Activated T-helper 9 cell treated with anti-CD3 and anti-CD28 coated beads, Interleukin-2, amount 50 U/mL, for 16 hours (primary cell): ENCODE results near the gene EPB41L4B.

ENCODE experiments used
- DNase-seq: peaks from one replicate; pipeline ENCODE4 v3.0.0-alpha.2; 2020; ENCODE audit warnings: low read depth

The EPB41L4B gene

DNA sequence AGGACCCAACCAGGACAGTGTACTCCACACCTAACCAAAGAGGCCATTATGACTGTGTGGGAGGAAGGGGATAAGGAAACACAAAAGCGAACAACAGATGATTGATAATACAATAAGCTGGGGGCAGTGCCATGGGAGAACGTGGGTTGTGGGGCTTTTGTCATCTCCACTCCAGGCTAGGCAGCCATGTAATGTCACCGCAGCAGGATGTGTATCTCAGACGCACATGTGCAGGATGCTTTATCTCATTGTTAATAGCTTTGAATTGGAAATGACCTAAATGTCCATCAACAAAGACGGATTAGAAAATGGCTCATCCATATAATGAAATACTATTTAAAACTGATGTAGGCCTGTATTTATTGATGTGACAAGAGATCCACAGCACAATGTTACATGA is 51.0 kb downstream of the EPB41L4B start:
- DNase-seq, result no peak

DNA sequence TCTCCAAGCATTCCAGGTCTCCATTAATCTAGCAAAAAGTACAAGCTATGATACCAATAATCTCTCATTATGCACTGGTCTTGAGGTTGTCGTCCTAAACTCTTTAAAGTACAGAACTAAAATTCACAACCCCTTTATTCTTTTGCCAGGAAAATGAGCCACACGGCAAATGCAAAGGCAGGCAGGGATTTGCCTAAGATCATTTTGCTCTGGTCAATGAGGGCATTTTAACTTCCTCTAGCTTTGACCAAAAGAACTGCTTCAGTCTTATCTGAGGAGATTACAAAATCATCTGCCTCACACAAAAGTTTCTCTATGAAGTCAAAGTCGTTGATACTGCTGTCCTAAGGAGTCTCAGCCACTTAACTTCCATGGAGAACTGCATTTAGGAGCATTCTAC is 51.8 kb downstream of the EPB41L4B start:
- DNase-seq, result no peak

DNA sequence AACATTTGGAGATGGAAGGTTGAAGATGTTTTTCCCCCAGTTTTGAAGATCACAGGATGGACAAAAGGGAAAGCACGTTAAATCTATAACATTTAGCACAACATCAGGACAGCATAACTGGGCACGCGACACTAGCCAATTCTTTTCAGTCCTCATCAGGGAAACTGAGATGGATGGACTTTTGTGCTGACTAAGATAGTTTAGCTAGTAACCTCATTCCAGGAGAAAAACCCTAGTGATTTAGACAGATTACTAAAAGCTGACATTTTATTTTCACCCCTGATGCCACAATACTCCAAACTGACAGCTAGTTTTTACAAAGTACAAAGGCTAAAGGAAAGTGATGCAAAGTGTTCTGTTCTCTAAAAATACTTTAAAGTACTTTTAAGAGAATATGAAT is 53.3 kb downstream of the EPB41L4B start:
- no peak for DNase-seq

DNA sequence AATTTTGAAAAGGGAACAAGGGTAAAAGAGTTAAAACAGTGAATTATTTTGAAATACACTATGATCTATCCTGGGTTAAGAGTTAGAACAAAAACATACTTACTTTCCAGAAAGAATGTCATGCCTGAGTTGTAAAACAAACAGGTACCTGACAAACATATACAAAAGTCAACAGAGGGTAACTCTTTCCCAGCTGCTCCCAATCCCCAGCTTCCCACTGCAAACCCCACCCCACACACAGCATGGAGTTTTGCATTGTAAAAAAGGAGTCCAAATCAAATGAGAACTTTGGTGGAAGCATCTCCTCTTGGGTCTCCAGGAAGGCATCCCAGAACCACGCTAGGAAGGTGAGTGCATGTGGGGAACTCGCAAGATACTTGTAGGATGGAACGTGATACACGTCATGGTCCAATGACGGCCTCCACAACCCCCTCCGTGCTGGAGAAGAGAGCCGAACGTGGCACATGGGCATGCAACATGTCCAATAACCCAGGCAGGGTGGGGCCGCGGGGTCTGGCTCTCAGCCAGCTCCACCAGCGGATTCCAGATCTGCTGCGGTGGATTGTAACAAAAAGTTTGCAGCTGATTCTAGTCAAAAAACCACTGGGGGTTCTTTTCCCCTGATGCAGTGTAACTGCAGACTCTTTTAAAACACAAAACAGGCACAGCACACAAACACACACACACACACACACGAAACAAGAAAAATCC is 55.8 kb downstream of the EPB41L4B start:
- DNase-seq, result no peak

DNA sequence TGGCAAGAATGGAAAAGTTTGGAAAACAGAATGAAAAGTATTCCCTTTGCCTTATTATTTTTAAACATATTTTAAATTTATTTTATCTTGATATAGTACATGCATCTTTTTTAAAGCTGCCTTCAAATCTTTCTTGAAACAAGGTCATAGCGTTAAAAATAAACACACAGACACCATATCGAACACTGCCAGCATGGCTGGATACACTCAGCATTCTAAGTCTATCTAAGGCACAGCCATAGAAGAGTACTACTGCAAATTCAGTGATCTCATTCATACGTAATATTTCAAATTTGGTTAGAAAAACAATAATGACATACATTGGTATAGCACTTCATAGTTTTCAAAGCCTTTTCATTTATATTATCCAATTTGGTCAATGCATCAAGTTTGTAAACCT is 57.5 kb downstream of the EPB41L4B start:
- DNase-seq, result no peak

DNA sequence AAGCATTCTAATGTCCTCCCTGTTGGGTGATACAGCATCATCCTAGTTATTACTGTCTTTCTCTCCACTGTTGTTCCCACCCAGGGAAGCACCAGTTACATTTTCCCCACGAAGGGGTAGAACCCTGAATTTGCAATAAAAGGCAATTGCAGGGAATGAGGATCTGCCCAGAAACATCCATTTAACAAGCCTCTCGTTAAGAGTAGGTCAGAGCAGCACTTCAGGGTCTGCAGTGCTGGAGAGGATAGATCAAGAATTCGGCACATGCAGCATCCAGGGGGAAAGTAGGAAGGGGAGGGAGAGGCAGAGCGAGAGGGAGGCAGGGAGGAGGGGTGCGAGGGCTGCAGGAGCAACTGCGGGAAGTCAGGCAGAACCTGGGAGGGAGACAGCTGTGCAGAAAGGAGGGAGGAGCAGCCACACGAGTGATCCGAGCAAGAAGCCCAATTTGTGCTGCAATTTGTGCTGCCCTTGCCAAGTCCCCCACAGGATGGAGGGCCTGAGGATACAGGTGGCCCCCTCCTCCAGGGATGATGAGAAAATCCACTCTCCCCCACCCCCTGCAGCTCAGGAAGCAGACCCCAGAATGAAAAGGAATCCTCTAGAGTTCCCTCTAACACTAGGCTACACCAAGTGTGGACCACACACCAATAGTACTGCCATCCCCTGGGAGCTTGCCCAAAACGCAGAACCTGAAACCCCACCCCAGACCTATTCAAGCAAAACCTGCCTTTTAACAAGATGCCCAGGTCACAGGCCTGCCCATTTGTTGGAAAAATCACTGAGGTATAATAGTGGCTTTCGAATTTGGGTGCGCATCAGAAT is 62.2 kb downstream of the EPB41L4B start:
- DNase-seq, result no peak

DNA sequence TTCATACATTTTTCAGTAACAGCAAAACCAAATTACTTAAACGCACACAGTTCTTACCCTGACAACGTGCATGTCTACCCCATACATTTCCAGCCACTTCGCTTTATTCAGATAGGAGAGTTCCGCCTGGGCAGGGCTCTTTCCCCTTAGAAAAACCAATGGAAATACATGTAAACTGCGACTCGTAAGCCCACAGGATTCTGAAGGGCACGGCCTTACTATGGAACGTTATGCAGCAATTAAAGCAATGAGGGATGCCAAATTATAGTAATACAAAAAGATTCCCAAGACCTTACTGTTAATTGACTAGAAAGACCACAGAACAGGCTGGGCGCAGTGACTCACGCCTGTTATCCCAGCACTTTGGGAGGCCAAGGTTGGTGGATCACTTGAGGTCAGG is 64.5 kb downstream of the EPB41L4B start:
- no peak for DNase-seq

DNA sequence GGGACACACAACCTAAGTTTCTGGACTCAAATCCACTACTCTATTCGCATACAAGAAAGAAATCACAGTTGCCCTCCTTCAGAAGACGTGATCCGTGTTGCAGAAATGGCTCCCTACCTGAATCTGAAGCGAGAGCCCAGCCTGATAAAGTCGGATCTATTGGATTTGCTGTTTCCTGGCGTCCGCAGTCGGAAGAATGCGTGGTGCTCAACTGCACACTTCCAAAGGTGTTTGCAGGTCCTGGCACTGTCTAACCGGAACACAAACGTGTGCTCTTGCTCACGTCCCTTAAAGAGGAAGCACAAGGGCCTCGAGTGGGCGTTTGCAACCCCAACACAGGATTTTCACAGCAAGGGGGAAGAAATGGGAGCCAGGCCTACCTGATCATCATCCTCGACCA is 65.5 kb downstream of the EPB41L4B start:
- no peak for DNase-seq

DNA sequence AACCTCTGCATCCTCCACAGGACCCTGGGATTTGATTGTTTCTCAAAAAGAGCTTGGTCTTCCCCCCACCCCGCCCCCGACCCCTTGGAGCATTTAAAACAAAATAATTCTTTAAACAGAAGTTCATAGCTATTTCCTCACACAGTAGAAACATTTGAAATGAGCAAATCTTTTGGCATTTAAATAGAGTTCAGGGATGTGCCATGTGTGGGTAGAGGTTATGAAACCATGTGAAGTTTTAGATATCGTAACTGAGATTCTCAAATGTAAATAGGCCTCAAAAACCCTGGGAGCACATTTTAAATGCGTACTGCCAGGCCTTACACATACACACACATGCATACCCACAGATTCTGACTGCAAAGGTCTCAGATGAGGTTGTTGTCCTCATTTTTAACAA is 66.5 kb downstream of the EPB41L4B start:
- DNase-seq, result no peak

DNA sequence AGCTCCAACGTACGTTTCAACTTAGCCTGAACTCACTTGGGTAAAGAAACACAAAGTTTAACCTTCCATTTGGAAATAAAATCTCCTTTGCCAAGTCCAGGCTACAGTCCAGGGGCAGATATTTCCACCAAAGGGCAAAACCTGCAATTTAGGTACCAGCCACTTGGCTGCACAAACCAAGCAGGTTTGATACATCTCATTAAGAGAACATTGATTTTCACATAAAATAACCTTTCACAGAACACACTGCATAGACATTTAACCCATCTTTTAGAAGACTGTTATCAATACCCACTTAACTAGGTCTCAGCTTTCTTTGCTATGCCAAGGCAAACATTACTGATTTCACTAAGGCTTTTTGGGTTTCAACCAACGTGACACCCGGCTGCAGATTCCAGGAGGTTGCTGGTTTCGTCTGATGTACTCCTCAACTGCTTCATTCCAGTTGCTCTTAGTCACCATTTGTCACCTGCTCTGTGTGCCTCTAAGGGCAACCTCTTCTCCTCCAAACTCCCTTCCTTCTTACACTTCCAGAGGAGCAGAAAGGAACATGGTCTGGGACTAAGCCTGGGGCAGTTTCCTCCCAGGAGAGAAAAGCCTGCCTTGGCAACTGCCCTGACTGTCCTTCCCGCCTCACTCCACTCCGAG is 67.1 kb downstream of the EPB41L4B start:
- no peak for DNase-seq

DNA sequence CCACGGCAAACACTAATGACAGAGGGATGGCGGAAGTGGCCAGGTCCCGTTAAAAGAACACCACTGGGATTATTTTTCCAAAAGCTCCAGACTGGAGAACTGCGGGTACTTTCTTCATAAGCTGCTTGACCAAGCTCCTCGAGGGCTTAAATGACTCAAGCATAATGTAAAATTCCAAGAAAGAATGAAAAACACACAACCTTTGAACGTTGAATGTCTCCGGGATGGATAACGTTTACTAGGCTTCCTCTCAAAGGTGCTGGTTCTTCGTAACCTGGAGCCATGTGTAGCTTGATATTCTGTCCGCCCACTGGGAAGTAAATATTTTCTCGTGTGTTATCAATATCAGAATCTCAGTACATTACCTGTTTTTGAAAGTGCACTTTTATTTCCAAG is 67.6 kb downstream of the EPB41L4B start:
- no peak for DNase-seq

DNA sequence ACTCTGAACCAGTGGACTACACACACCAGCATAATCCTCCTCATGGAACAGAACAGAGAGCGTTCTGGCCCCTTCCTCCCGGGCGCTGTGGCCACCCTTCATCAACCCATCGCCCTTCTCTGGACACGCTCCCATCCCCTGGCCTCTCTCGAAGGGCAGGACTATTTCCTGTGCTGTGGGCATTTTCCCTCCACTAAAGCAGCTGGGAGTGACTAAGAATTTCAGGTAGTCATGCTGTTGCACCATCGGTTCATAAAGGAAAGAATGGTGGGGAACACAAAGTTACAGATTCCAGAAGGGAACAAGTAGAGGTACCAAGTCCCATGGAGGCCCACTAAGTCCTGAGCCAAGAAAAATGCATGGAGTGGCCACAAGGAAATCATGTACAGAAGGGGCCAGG is 68.6 kb downstream of the EPB41L4B start:
- no peak for DNase-seq

DNA sequence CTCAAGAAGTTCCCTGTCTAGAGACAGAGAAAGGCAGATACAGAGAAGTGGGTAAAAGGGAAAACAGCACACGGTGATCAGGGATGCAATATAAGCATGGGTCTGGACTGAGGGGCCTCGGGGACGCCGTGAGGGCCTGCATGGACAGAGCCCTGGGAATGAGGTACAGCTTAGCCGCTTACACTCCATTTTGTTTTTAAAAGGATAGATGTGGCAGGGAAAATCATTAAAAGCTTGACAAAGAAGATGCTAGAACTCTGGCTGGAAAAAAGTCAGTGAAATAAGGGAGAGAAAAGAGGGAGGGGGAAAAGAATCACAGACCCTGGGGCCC is 69.1 kb downstream of the EPB41L4B start:
- DNase-seq, result no peak

DNA sequence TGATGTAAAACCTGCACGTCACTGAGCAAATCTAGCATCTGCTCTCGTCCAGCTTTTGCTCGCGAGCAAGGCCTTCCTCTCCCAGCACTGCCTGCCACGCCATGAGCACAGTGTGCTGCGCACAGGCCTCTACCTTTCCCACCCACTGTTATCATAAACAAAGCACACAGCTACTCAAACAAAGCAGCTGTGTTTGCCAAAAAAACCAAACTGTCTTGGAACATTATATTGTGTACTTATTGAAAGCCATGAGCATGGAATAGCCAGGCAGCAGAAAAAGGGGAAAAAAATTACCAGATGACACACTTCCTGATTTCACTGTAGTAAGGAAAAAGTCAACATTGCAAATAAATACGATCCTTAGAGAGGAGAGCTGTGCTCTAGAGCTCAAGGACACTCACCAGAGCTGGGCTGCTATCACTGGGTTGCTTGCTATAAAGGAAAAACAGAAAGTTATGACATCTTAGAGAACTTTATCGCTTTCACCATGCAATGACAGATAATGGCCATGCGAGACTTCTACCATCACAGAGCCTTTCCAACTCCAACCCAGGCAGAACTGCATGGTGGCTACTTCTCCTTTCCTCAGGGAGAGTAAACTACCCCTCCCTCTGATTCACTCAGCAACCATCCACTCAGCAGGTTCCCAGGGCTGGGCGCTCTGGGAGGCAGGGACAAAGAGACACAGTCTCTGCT is 69.6 kb downstream of the EPB41L4B start:
- no peak for DNase-seq

DNA sequence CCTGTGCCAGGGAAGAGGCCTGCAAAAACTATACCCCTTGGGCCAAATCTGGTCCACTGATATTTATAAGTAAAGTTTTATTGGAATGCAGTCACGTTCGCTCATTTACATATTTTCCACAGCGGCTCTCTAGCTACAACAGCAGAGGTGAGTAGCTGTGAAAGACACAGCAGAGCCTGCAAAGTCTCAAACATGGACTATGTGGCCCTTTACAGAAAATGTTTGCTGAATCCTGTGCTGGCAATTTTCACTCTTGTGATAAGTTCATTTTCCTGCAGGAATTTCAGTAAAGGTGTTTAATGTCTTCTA is 70.1 kb downstream of the EPB41L4B start:
- no peak for DNase-seq

DNA sequence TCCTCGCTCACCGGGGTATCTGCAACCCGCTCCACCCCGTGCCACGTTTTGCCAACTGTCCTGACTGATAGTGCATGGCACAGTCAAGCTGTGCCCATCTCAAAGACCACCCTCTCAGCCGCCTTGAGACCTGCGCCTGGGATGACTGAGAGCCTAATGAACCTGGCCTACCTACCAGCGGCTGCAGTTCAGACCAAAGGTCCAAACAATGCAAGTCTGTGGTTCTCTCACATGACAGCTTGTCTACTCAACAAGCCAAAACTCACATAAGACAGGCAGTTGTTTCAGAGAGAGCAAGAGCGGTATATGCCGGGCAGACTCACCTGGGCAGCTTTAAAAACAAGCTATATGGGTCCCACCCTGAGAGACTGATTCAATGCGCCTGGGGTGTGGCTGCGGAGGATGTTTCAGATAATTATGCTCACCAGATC is 70.5 kb downstream of the EPB41L4B start:
- DNase-seq, result no peak

DNA sequence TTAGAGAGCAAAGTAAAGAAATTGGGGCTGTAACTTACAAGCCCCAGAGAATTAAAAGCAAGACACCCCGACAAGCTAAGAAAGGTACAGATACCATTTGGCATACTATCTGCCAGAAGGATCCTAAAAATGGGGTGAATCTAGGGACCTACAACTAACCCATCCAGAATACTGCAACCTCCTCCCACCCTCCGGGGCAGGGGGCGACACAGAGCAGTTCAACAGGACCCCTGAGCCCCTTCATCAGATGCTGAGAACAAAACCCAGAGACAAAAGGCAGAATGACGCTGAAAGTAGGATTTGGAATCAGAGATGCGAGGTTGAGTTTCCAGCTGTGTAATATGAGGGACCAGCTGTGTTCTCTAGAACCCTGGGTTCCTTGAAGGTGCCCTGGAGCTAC is 71.2 kb downstream of the EPB41L4B start:
- DNase-seq, result no peak

DNA sequence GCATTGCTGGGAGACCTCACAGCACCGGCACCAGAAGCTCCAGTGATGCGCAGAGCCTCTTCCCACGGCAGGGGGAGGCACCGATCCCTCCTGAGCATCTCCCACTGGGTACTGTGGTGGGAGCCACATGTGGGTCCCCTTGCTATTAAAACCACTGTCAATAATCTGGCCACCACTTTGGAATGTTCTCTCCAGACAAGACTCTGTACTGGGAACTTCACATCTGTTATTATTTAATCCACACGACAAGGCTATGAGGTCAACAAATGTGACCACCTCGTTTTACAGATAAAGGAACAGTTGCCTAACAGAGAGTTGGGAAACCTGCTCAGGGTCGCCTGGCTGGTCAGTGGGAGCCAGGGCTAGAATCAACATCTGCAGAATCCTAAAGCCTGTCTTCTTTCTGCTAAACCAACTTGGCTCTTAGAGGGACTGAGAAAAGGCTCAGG is 72.7 kb downstream of the EPB41L4B start:
- no peak for DNase-seq

DNA sequence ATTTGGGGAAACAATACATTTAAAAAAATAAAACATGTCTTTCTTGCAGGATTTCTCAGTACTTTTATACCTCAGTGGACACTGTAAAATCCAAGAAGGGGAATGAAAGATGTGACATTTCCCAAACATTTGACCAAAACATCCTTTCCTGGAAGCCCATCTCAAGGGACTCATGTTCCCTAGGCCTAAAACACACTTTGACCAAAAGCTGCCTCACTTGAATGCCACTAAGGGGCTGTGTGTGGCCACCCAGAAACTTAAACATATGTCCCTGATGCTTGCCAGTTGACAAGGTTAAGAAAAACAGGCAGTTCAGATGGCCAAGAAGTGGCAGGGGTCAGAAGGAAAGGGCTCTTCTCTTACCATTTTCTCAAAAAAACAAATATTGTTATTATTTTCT is 73.6 kb downstream of the EPB41L4B start:
- no peak for DNase-seq

DNA sequence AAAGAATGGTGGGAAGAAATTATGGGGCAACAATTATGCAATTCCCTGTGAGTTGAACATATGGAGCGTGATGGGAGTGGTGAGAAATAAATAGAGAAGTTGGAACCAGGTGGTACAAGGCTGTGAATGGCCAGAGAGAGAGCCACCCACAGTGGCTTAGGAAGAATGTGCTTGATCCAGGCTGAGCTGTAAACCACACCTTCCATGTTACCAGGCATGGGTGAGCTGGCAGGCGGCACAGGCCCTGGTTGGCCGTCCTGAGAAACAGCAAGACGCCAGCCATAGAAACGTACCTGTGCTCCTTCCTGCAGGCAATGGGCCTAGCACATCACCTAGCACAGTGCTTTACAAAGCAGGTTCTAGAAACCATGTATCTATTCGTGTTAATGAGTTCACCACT is 74.3 kb downstream of the EPB41L4B start:
- no peak for DNase-seq

DNA sequence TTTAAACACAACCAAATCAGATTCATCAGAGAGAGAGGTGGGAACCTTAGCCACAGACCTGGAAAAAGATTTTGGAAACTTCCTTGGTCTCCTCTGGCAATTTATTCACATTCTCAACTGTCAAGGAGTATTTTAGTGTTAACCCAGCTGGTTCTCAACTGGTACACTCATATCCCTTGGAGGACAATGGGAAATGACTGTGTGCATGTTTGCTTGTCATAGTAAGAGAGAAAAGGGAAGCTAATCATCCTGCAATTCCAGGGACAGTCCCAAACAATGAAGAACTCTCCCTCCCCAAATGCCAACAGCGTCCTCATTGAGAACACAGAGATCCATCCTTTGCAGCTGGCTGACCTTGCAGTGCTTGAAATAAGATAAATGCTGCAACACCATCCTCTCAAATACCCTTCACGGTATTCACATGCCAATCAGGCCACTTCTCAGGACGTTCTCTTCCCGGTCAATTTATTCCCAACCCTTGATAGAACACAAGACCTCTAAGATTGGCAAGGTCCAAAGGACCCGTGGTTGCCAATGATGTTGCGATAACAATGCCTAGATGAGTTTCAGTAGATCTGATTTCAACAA is 75.5 kb downstream of the EPB41L4B start:
- DNase-seq, result no peak
